B cell (primary cell): ENCODE results near the gene IFNG. TPM values are rescaled to one million over a fixed set of nuclear protein-coding genes. Genes with fewer than 3 reads are reported as not detected.

ENCODE experiments used
- ATAC-seq: fragments of 200-7000 bp; cut with Tn5 transposase; one replicate; pipeline ENCODE4 v1.10.0; 2021; ENCODE audit warnings: low read depth, mild to moderate bottlenecking, moderate number of reproducible peaks, moderate library complexity
- CTCF ChIA-PET: fragments of 350-600 bp; sonication (Branson Sonifier 250); formaldehyde crosslinking; loops from one replicate; lab custom pipeline; 2021; ENCODE audit warnings: antibody characterized with exemption, inconsistent platforms; lab: Charles Lee
- POLR2A ChIA-PET: fragments of 350-600 bp; sonication (Branson Sonifier 250); formaldehyde crosslinking; loops from one replicate; lab custom pipeline; 2021; ENCODE audit warnings: antibody characterized with exemption; lab: Charles Lee
- DNase-seq: peaks from one replicate; pipeline ENCODE4 v3.0.0; 2013
- H2AFZ ChIP-seq: 2 replicates; pipeline ENCODE4 v1.6.1; 2012; ENCODE audit warnings: mild to moderate bottlenecking, low read depth, low read length; ENCODE audit not compliant: insufficient read depth, poor library complexity, severe bottlenecking
- H3K27ac ChIP-seq, 2 donors: 1 replicate in 1 of 2; 2 replicates in 1 of 2; pipeline ENCODE4 v1.5.1; 2012 to 2013; ENCODE audit warnings: low read length in 2 of 2, mild to moderate bottlenecking in 2 of 2, moderate library complexity in 1 of 2
- H3K27me3 ChIP-seq, 4 experiments: fragments of 200-600 bp in 1 of 4; sonication (generic) in 1 of 4; replicated peaks in 1 of 4; 1 replicate in 2 of 4; 2 replicates in 2 of 4; pipeline versions ENCODE4 v1.6.1 to v1.7.0; 2013 to 2016; ENCODE audit warnings: low read length in 3 of 4, mild to moderate bottlenecking in 2 of 4, mixed read lengths in 1 of 4, moderate library complexity in 1 of 4; ENCODE audit not compliant: insufficient read depth in 4 of 4, control insufficient read depth in 3 of 4; ENCODE audit errors: control extremely low read depth in 1 of 4
- H3K36me3 ChIP-seq, 2 experiments: replicated peaks in 1 of 2; 1 replicate in 1 of 2; 2 replicates in 1 of 2; pipeline versions ENCODE4 v1.6.1 to v1.7.1; 2013; ENCODE audit warnings: low read length in 1 of 2; ENCODE audit not compliant: insufficient read depth in 2 of 2, control insufficient read depth in 1 of 2; ENCODE audit errors: control extremely low read depth in 1 of 2, extremely low read depth in 1 of 2
- H3K4me1 ChIP-seq, 2 donors: fragments of 200-600 bp in 1 of 2; sonication (generic) in 1 of 2; 1 replicate in 1 of 2; 2 replicates in 1 of 2; pipeline versions ENCODE4 v1.5.1 to v1.6.1; 2013 to 2017; ENCODE audit warnings: low read length in 2 of 2; ENCODE audit not compliant: control insufficient read depth in 2 of 2, insufficient read depth in 2 of 2
- H3K4me2 ChIP-seq: replicated peaks from 2 replicates; pipeline ENCODE3; 2012; ENCODE audit warnings: mild to moderate bottlenecking, low read depth, low read length; ENCODE audit not compliant: poor library complexity, severe bottlenecking
- H3K4me3 ChIP-seq, 5 experiments: fragments of 200-600 bp in 1 of 5; sonication (generic) in 1 of 5; 1 replicate in 3 of 5; 2 replicates in 2 of 5; pipeline versions ENCODE4 v1.5.1 to v1.7.0; 2011 to 2016; ENCODE audit warnings: low read length in 4 of 5, mild to moderate bottlenecking in 4 of 5, low read depth in 2 of 5, control low read depth in 1 of 5, moderate library complexity in 1 of 5; ENCODE audit not compliant: insufficient read depth in 1 of 5; ENCODE audit errors: control extremely low read depth in 1 of 5, extremely low read depth in 1 of 5
- H3K79me2 ChIP-seq: fragments of 200-600 bp; sonication (generic); one replicate; pipeline ENCODE4 v1.6.0; 2016; ENCODE audit warnings: low read length; ENCODE audit not compliant: control insufficient read depth, insufficient read depth
- H3K9ac ChIP-seq: fragments of 200-600 bp; sonication (generic); 2 replicates; pipeline ENCODE4 v1.6.1; 2017; ENCODE audit warnings: mild to moderate bottlenecking, low read length, moderate library complexity
- H3K9me3 ChIP-seq, 3 donors: one replicate each; pipeline versions ENCODE4 v1.6.1 to v1.7.1; 2013; ENCODE audit warnings: low read length in 2 of 3; ENCODE audit not compliant: control insufficient read depth in 2 of 3, insufficient read depth in 1 of 3; ENCODE audit errors: control extremely low read depth in 1 of 3
- H4K20me1 ChIP-seq: 2 replicates; pipeline ENCODE4 v1.6.0; 2012; ENCODE audit warnings: mild to moderate bottlenecking, low read length; ENCODE audit not compliant: insufficient read depth, control insufficient read depth, poor library complexity, severe bottlenecking
- H3K27ac Mint-ChIP-seq: one replicate; pipeline ENCODE4 v1.8.0; 2021; ENCODE audit warnings: mixed read lengths
- H3K27me3 Mint-ChIP-seq: one replicate; pipeline ENCODE4 v1.8.0; 2021; ENCODE audit warnings: mixed read lengths
- H3K4me1 Mint-ChIP-seq: one replicate; pipeline ENCODE4 v1.8.0; 2021; ENCODE audit warnings: mixed read lengths
- H3K4me3 Mint-ChIP-seq: one replicate; pipeline ENCODE4 v1.8.0; 2021; ENCODE audit warnings: mixed read lengths
- H3K9me3 Mint-ChIP-seq: one replicate; pipeline ENCODE4 v1.8.0; 2022; ENCODE audit warnings: mixed read lengths; ENCODE audit not compliant: insufficient read depth
- EZH2 ChIP-seq: IDR thresholded peaks from 2 replicates; pipeline ENCODE4 v1.6.1; 2012; ENCODE audit warnings: borderline replicate concordance, low read depth, mild to moderate bottlenecking, moderate library complexity, low read length; ENCODE audit not compliant: insufficient read depth, poor library complexity, severe bottlenecking
- WGBS: methylation state at CpG from one replicate; pipeline ENCODE4 v1.1.5; 2013; ENCODE audit warnings: missing lambda C conversion rate; ENCODE audit not compliant: insufficient coverage; 5-methylcytosine and 5-hydroxymethylcytosine counted together
- intact Hi-C: fragments of 100-400 bp; cut with micrococcal nuclease; formaldehyde crosslinking; loops from one replicate; pipeline ENCODE4 v1.10.0; 2022
- polyA plus RNA-seq: library from polyadenylated mRNA; depleted of rRNA; stranded (reverse); fragments of >200 nt; gene quantifications from 2 replicates; pipeline ENCODE4 v1.2.3, GENCODE V29; 2012
- total RNA-seq, 2 donors: library from RNA; stranded (reverse); fragments of 120-200 nt in 1 of 2; gene quantifications; 1 replicate in 1 of 2; 2 replicates in 1 of 2; pipeline versions ENCODE4 v1.2.3 to v1.2.4, GENCODE V29; 2013 to 2022
- TF ChIP-seq, protein P1 (sequence below): fragments of 200-600 bp; IDR thresholded peaks from one replicate; pipeline ENCODE4 v1.8.0; 2022; ENCODE audit warnings: antibody characterized with exemption, mild to moderate bottlenecking

The IFNG gene
- total and polyA plus RNA-seq, 2 donors (not counting 1 experiment from before 2014, with no cell fraction given): 0.24 TPM; not detected in 1

DNA sequence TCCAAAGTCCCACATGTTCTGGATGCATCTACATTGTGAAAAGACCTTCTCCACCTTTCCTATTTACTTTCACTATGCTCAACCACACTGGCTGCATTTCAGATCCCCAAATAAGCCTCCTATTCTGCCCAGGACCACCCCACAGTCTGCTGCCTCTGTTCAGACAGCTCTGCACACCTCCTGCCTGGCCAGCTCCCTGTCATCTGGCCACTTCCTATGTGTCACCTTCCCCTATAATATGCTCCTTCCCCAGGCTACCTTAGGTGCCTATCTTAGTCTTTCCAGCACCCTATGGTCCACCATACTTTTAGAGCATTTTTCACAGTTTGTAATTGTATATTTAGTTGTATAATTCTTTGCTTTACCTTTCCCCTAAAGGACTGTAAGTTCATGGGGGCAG, 50.5 kb downstream of the IFNG start:
- H3K79me2 ChIP-seq: no peaks in the 10 kb centered on the region
- no peaks in the 10 kb centered on the region for H3K9me3 ChIP-seq
- H3K4me1 ChIP-seq: no peaks in the 10 kb centered on the region
- H3K27ac ChIP-seq: no peak overlapping the region
- TF ChIP-seq, protein P1, sequence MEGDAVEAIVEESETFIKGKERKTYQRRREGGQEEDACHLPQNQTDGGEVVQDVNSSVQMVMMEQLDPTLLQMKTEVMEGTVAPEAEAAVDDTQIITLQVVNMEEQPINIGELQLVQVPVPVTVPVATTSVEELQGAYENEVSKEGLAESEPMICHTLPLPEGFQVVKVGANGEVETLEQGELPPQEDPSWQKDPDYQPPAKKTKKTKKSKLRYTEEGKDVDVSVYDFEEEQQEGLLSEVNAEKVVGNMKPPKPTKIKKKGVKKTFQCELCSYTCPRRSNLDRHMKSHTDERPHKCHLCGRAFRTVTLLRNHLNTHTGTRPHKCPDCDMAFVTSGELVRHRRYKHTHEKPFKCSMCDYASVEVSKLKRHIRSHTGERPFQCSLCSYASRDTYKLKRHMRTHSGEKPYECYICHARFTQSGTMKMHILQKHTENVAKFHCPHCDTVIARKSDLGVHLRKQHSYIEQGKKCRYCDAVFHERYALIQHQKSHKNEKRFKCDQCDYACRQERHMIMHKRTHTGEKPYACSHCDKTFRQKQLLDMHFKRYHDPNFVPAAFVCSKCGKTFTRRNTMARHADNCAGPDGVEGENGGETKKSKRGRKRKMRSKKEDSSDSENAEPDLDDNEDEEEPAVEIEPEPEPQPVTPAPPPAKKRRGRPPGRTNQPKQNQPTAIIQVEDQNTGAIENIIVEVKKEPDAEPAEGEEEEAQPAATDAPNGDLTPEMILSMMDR: no peak
- no peak for TF ChIP-seq EZH2
- Mint-ChIP-seq H3K27ac (no peak overlapping the region), H3K4me3 (no peak overlapping the region), H3K9me3 (no peaks in the 10 kb centered on the region), H3K27me3 (no peaks in the 10 kb centered on the region), H3K4me1 (no peaks in the 10 kb centered on the region)
- ChIA-PET CTCF (interaction anchor here (1.5 kb wide), 1 partner anchor 70 kb away, joined by 4 read pairs; no protein-coding TSS in a partner anchor), POLR2A (no interaction called here)
- no peak for DNase-seq
- no peaks in the 10 kb centered on the region for H4K20me1 ChIP-seq
- intact Hi-C loops: no loop called here
- no peaks in the 10 kb centered on the region for H3K36me3 ChIP-seq
- no peak overlapping the region for H2AFZ ChIP-seq
- no peak overlapping the region for H3K9ac ChIP-seq
- no peak overlapping the region for H3K4me3 ChIP-seq
- no peak for ATAC-seq
- H3K4me2 ChIP-seq: no peak overlapping the region
- H3K27me3 ChIP-seq: no peaks in the 10 kb centered on the region

DNA sequence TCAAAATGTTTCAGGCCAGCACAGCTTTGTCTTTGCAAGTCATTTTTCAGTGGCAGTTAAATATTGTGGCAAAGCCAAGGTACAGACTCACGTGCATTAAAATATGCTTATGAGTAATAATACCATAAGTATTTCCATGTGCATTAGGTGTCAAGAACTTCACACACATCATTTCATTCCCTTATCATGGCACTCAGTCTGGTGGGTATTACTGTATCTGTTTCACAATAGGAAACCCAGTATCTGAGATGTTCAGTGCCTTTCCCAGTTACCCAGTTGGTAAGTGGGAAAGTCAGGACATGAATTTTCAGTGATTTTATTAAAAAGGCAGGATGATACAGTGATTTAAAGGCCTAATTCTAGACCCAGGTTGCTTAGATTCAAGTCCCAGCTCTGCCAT, 52.9 kb downstream of the IFNG start:
- DNase-seq (no peak), ATAC-seq (no peak)
- Histone ChIP-seq H3K27me3 (no peaks in the 10 kb centered on the region), H3K4me2 (no peak overlapping the region), H3K79me2 (no peaks in the 10 kb centered on the region), H2AFZ (no peak overlapping the region), H3K36me3 (no peaks in the 10 kb centered on the region), H3K9me3 (no peaks in the 10 kb centered on the region), H3K27ac (no peak overlapping the region), H3K4me1 (no peaks in the 10 kb centered on the region), H3K9ac (no peak overlapping the region), H3K4me3 (no peak overlapping the region), H4K20me1 (no peaks in the 10 kb centered on the region)
- CTCF ChIA-PET: no interaction called here
- H3K9me3 Mint-ChIP-seq: no peaks in the 10 kb centered on the region
- WGBS: no CpG with 5 or more reads among the region's 1 CpG
- intact Hi-C loops: no loop called here
- TF ChIP-seq EZH2: no peak
- TF ChIP-seq, protein P1: no peak
- H3K4me3 Mint-ChIP-seq: no peak overlapping the region
- POLR2A ChIA-PET: no interaction called here
- no peaks in the 10 kb centered on the region for H3K27me3 Mint-ChIP-seq
- H3K27ac Mint-ChIP-seq: no peak overlapping the region
- H3K4me1 Mint-ChIP-seq: no peaks in the 10 kb centered on the region
